Stimulated activated memory B cell treated with anti-CD40 and anti-IgM and Interleukin-4, amounts not matched to agents 10 μg/mL and 1 μg/mL and 100 μg/mL, for 72 hours (primary cell): ENCODE measurements around the gene NT5C1A.

Experiments used
- ATAC-seq: fragments of 150-1000 bp; cut with Tn5 transposase; 2 replicates; pipeline ENCODE4 v1.10.0; 2021
- H3K27ac Mint-ChIP-seq: one replicate; pipeline ENCODE4 v1.8.0; 2022; ENCODE audit warnings: mild to moderate bottlenecking, mixed read lengths
- H3K27me3 Mint-ChIP-seq: one replicate; pipeline ENCODE4 v1.8.0; 2022; ENCODE audit warnings: mixed read lengths
- H3K36me3 Mint-ChIP-seq: one replicate; pipeline ENCODE4 v1.8.0; 2022; ENCODE audit warnings: mixed read lengths
- H3K4me1 Mint-ChIP-seq: one replicate; pipeline ENCODE4 v1.8.0; 2022; ENCODE audit warnings: mixed read lengths
- H3K4me3 Mint-ChIP-seq: one replicate; pipeline ENCODE4 v1.8.0; 2022; ENCODE audit warnings: mild to moderate bottlenecking, moderate library complexity, mixed read lengths
- H3K9me3 Mint-ChIP-seq: one replicate; pipeline ENCODE4 v1.8.0; 2022; ENCODE audit warnings: mixed read lengths

Gene NT5C1A

DNA sequence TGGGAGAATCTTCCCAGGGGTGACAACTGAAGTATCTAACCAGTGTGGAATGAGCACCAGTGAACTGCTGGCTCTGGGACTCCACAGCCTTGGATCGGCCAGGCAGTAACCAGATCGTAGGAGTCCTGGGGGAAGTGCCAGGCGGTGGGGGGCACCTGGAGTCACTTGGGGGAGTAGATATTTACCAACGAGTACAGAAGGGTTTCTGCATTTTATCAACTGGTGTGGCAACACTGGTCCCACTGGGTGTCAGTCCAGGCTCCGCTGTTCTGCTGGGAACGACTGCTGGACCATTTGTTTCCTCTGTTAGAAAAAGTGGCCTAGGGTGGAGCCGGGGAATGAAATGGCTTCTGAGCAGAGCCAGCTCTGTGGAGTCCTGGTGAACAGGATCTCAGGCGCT lies 46.9 kb downstream of the NT5C1A start:
- H3K4me3 Mint-ChIP-seq, result no peak overlapping the region
- no peaks in the 10 kb centered on the region for H3K36me3 Mint-ChIP-seq

DNA sequence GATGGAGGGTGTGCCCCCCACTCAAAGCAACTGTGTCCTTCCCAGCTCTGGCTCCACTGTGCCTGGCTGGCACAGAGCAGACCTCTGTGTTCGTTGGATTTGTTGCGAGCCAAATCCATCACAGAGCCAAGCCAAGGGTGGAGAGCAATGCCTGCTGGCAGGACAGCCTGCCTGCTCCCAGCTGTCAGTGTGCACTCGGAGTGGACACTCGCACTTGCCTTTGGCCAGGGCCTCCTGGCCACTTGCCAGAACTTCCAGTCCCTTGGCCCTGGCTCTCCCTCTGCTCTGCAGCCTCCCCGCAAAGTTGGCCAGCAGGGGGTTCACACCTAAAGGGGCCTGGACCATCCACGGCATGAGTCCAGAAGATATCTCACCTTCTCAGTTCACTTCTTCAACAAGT lies 48.9 kb downstream of the NT5C1A start:
- no peak for ATAC-seq
- Mint-ChIP-seq H3K27ac (no peak overlapping the region), H3K27me3 (peaks cover 34% of the 10 kb centered on the region), H3K4me3 (no peak overlapping the region), H3K9me3 (no peaks in the 10 kb centered on the region), H3K4me1 (no peaks in the 10 kb centered on the region), H3K36me3 (no peaks in the 10 kb centered on the region)

More for the DNA sequence above, 46.9 kb downstream of the NT5C1A start:
- Mint-ChIP-seq H3K27ac (no peak overlapping the region), H3K4me1 (no peaks in the 10 kb centered on the region), H3K9me3 (no peaks in the 10 kb centered on the region), H3K27me3 (peaks cover 34% of the 10 kb centered on the region)
- no peak for ATAC-seq

DNA sequence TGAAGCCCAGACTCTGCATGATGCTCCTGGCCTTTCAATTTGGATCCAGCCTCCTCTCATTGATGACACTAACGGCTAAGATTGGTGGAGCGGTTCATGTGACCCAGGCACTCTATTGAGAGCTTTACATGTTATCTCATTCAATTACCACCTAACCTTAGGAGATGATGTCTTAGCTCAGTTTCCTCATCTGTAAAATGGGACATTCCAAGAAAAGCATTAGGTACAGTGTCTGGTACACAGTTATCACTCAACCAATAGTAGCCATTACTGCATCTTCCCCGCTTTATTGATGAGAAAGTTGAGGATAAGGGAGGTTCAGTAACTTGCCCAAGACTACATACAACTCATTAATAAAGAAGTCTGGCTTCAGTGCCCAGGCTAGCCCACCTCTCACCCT lies 49.5 kb downstream of the NT5C1A start:
- peaks cover 39% of the 10 kb centered on the region for H3K27me3 Mint-ChIP-seq
- H3K4me3 Mint-ChIP-seq, result no peak overlapping the region
- H3K9me3 Mint-ChIP-seq, result no peaks in the 10 kb centered on the region
- no peaks in the 10 kb centered on the region for H3K36me3 Mint-ChIP-seq
- H3K27ac Mint-ChIP-seq, result no peak overlapping the region
- no peaks in the 10 kb centered on the region for H3K4me1 Mint-ChIP-seq
- ATAC-seq, result no peak

DNA sequence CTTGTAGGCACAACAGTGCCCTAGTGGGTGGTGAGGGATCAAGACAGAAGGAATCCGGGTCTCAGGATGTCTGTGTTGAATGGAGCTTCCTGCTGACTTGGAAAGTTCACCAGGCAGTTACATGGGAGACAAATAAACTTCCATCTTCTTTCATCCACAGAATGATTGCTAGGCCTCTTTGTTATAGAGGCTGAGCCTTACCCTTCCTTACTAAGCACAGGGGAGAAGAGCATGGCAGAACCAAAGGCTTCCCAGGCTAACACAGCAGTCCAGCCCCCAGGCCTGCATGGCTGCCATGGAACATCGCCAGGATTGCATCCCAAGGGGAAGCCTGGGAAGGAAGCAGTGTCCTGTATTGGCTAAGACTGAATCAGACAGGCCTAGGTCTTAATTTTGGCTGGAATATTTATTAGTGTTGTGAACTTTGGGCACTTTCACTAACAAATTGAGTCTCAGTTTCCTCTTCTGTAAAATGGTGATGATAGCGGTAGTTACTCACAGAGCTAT lies 51.2 kb downstream of the NT5C1A start:
- Mint-ChIP-seq H3K9me3 (no peaks in the 10 kb centered on the region), H3K4me3 (no peak overlapping the region), H3K36me3 (no peaks in the 10 kb centered on the region), H3K27ac (no peak overlapping the region), H3K4me1 (no peaks in the 10 kb centered on the region), H3K27me3 (peaks cover 49% of the 10 kb centered on the region)
- no peak for ATAC-seq

DNA sequence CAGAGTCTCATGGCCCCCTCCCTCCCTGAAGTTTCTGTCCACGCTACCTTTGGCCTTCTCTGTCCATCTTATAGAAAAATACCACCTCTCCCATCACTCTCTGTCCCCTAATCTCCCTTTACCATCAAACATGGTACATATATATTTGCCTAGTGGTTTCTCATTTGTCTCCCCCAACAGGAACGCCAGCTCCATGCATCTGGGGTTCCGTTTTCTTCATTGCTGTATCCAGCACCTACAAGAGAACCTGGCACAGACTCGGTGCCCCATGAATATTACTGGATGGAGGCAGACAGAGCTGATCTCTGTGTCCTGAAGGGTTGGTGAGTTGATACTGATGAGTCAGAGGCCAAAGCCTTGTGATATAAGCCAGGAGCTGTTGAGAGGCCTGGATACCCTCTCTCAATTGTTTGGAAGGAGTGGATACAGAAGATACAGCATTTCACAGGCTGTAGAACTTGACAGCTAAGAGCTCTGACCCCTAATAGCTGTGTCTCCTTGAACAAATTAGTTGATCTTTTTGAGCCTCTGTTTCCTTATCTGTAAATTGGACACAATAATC lies 54.3 kb downstream of the NT5C1A start:
- peaks cover 25% of the 10 kb centered on the region for H3K27me3 Mint-ChIP-seq
- no peaks in the 10 kb centered on the region for H3K4me1 Mint-ChIP-seq
- H3K36me3 Mint-ChIP-seq, result no peaks in the 10 kb centered on the region
- H3K4me3 Mint-ChIP-seq, result no peak overlapping the region
- no peak for ATAC-seq
- no peaks in the 10 kb centered on the region for H3K9me3 Mint-ChIP-seq
- no peak overlapping the region for H3K27ac Mint-ChIP-seq

DNA sequence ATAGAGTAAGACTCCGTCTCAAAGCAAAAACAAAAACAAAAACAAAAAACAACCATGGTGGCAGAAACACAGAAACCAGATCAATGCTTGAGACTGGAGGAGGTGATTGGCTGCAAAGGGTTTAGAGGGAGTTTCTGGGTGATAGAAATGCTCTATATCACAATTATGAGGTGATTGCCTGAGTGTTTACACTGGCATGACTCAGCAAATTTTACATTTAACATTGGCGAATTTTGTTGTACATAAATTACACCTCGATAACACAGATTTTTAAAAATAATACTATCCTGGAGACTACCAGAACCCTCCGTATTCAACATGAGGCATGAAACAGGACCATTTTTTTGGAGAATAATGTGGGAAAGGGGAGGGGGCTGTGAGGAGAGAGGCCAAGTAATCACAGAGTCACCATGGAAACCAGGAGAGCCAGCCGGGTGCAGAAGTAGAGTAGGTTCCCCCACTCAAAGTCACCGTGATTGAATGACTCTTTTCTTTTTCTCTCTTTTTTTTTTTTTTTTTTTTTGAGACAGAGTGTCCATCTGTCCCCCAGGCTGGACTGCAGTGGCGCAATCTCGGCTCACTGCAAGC lies 56.7 kb downstream of the NT5C1A start:
- no peaks in the 10 kb centered on the region for H3K4me1 Mint-ChIP-seq
- no peaks in the 10 kb centered on the region for H3K9me3 Mint-ChIP-seq
- no peak overlapping the region for H3K4me3 Mint-ChIP-seq
- ATAC-seq, result no peak
- H3K36me3 Mint-ChIP-seq, result no peaks in the 10 kb centered on the region
- H3K27me3 Mint-ChIP-seq, result peaks cover 24% of the 10 kb centered on the region
- H3K27ac Mint-ChIP-seq, result no peak overlapping the region

DNA sequence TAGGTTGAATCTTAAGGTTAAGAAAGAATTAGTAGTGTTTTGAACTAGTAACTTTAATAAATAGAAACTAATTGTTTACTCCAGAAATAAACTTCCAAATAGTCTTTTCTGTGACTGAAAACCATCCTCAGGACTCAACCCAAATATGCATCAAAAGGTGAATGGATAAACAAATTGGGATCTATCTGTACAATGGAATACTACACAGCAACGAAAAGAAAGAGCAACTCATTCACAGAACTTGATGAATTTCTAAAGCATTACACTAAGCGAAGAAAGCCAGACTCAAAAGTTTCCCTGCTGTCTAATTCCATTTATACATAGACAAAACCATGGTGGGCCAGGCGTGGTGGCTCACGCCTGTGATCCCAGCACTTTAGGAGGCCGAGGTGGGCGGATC lies 57.4 kb downstream of the NT5C1A start:
- Mint-ChIP-seq H3K9me3 (no peaks in the 10 kb centered on the region), H3K4me3 (no peak overlapping the region), H3K27ac (no peak overlapping the region), H3K4me1 (peaks cover 5% of the 10 kb centered on the region), H3K27me3 (peaks cover 24% of the 10 kb centered on the region), H3K36me3 (no peaks in the 10 kb centered on the region)
- no peak for ATAC-seq

DNA sequence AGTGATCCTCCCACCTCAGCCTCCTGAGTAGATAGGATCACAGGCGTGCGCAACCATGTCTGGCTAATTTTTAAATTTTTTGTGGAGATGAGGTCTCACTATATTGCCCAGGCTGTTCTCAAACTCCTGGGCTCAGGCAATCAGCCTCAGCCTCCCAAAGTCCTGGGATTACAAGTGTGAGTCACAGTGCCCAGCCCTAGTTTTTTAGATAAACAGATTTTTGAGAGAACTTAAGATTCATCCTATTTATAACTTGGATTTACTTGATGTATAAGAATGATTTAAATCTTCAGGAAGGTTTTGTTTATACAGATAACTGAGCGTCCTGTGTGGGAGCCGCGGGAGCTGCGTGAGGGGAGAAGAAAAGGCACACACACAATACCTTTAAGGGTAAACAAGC lies 58.7 kb downstream of the NT5C1A start:
- no peaks in the 10 kb centered on the region for H3K36me3 Mint-ChIP-seq
- peaks cover 24% of the 10 kb centered on the region for H3K27me3 Mint-ChIP-seq
- no peak overlapping the region for H3K4me3 Mint-ChIP-seq
- H3K4me1 Mint-ChIP-seq, result peaks cover 9% of the 10 kb centered on the region
- H3K27ac Mint-ChIP-seq, result no peak overlapping the region
- no peak for ATAC-seq
- H3K9me3 Mint-ChIP-seq, result no peaks in the 10 kb centered on the region

DNA sequence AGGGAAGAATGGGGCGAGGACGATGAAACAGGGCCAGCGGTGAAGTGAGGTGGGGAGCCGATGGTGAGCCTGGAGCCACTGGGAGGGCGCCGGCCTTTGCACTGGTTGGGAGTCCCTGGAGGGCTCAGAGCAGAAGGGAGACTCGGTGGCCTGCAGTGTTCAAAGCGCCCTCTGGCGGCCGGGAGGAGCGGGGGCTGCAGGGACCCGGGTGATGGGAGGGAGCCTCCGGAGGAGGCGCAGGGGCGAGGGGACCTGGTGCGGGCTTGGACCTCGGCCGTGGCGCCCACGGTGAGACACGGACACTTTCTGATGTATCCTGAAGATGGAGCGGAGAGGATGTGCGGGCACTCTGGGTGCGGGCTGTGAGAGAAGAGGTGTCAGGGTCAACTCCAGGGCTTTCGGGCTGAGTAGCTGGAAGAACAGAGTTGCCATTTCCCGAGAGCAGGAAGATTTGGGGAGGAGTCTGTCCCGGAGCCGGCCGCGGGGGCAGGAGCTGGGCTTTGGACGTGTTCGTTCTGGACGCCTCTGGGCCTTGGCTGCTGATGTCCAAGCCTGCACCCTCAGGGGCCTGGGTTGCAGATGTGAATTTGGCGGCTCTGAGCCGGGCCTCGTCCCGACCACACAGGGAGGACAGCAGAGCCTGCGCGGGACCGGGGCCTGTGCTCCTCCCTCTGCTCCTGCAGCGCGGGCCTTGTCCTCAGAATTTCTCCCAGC lies 62.1 kb downstream of the NT5C1A start:
- no peaks in the 10 kb centered on the region for H3K9me3 Mint-ChIP-seq
- ATAC-seq, result peak; percentile 88
- no peaks in the 10 kb centered on the region for H3K27me3 Mint-ChIP-seq
- no peaks in the 10 kb centered on the region for H3K36me3 Mint-ChIP-seq
- H3K4me3 Mint-ChIP-seq, result peak overlapping the region; percentile 51
- H3K4me1 Mint-ChIP-seq, result peaks cover 16% of the 10 kb centered on the region
- H3K27ac Mint-ChIP-seq, result no peak overlapping the region
